Sigmoid colon (tissue), 7 donors: Measurements from ENCODE around the gene SNAP47. TPM values are rescaled to one million over a fixed set of nuclear protein-coding genes. Genes with fewer than 3 reads are reported as not detected.

Source experiments
- DNase-seq: peaks from one replicate; pipeline ENCODE4 v3.0.0-alpha.2; 2019
- H3K27ac ChIP-seq, 4 donors: fragments of 200-600 bp; sonication (generic); one replicate each; pipeline ENCODE4 v1.5.1; 2016 to 2019; ENCODE audit warnings: mild to moderate bottlenecking in 1 of 4
- H3K27me3 ChIP-seq, 3 donors: fragments of 200-600 bp; sonication (generic); one replicate each; pipeline ENCODE4 v1.5.1; 2019; ENCODE audit warnings: mild to moderate bottlenecking in 1 of 3
- H3K36me3 ChIP-seq, 4 donors: fragments of 200-600 bp; sonication (generic); one replicate each; pipeline ENCODE4 v1.5.1; 2016 to 2019
- H3K4me1 ChIP-seq, 4 donors: fragments of 200-600 bp; sonication (generic); one replicate each; pipeline ENCODE4 v1.5.1; 2017 to 2019
- H3K4me3 ChIP-seq, 4 donors: fragments of 200-600 bp; sonication (generic); one replicate each; pipeline ENCODE4 v1.5.1; 2017 to 2019; ENCODE audit warnings: mild to moderate bottlenecking in 2 of 4, moderate library complexity in 1 of 4
- H3K9me3 ChIP-seq, 4 donors: fragments of 200-600 bp in 3 of 4; sonication (generic) in 3 of 4; one replicate each; pipeline versions ENCODE4 v1.5.1 to v1.6.1; 2013 to 2019
- CTCF ChIP-seq, 4 experiments: fragments of 450-650 bp in 3 of 4; fragments of 200-600 bp in 1 of 4; IDR thresholded peaks; one replicate each; pipeline ENCODE4 v1.5.1; 2016 to 2019; ENCODE audit warnings: antibody characterized with exemption in 4 of 4, mild to moderate bottlenecking in 3 of 4, moderate library complexity in 2 of 4
- EP300 ChIP-seq, 4 donors: sonication (generic); formaldehyde crosslinking; IDR thresholded peaks; one replicate each; pipeline ENCODE4 v1.6.1; 2017; ENCODE audit warnings: antibody characterized with exemption in 4 of 4
- POLR2A ChIP-seq, 2 donors: fragments of 450-650 bp; IDR thresholded peaks; one replicate each; pipeline ENCODE4 v1.6.1; 2016; ENCODE audit warnings: antibody characterized with exemption in 2 of 2, mild to moderate bottlenecking in 2 of 2, moderate library complexity in 2 of 2
- POLR2AphosphoS5 ChIP-seq, 4 donors: sonication (generic); formaldehyde crosslinking; IDR thresholded peaks; one replicate each; pipeline ENCODE4 v1.6.1; 2017; ENCODE audit warnings: antibody characterized with exemption in 4 of 4
- WGBS, 2 donors: extraction: QIAGEN DNeasy Blood & Tissue Kit; methylation state at CpG; one replicate each; pipeline ENCODE4 v1.1.7; 2013; 5-methylcytosine and 5-hydroxymethylcytosine counted together
- intact Hi-C: fragments of 100-400 bp; cut with DNase I; formaldehyde crosslinking; loops from one replicate; pipeline ENCODE4 v1.15.1; 2023
- polyA plus RNA-seq, 3 donors: library from polyadenylated mRNA; stranded (reverse); fragments of 200-250 nt; gene quantifications; one replicate each; pipeline ENCODE4 v1.2.3, GENCODE V29; 2013
- total RNA-seq, 4 donors: library from RNA; depleted of rRNA; stranded (reverse); fragments of >200 nt; gene quantifications; one replicate each; pipeline ENCODE4 v1.1.0, GENCODE V29; 2016
- donor health status: healthy with polysubstance abuse.
- donor health status: Bipolar disorder and iron deficiency.
- donor health status: healthy.

Gene SNAP47
- total and polyA plus RNA-seq, 7 donors: 13.8 to 51.6 (median 33.9) TPM

GRCh38 chr1:227766653-227767277 is 31.5 kb downstream of the SNAP47 start:
- H3K27me3 ChIP-seq: no peaks in the 10 kb centered on the region
- 63 to 84% methylated on average over 19 of the region's 19 CpGs for WGBS, 2 donors
- TF ChIP-seq CTCF (IDR thresholded peaks at IDR 0.05) (no peak), POLR2A (IDR thresholded peaks at IDR 0.05) (no peak), EP300 (IDR thresholded peaks at IDR 0.05) (no peak), POLR2AphosphoS5 (IDR thresholded peaks at IDR 0.05) (no peak)
- no peak overlapping the region for H3K4me3 ChIP-seq
- H3K36me3 ChIP-seq: peaks cover 12 to 33% (median 14%) of the 10 kb centered on the region in 4 donors
- H3K27ac ChIP-seq: no peak overlapping the region
- no peaks in the 10 kb centered on the region for H3K9me3 ChIP-seq
- intact Hi-C loops: no loop called here
- no peak for DNase-seq
- H3K4me1 ChIP-seq: peaks cover 0 to 30% (median 25%) of the 10 kb centered on the region in 4 donors

GRCh38 chr1:227767401-227768124 is 32.3 kb downstream of the SNAP47 start:
- Histone ChIP-seq H3K4me3 (no peak overlapping the region), H3K36me3 (peaks cover 12 to 34% (median 14%) of the 10 kb centered on the region in 4 donors), H3K4me1 (peaks cover 0 to 22% (median 18%) of the 10 kb centered on the region in 4 donors), H3K27me3 (no peaks in the 10 kb centered on the region), H3K9me3 (no peaks in the 10 kb centered on the region), H3K27ac (no peak overlapping the region)
- no peak for DNase-seq
- WGBS, 2 donors: 84 to 91% methylated on average over 6 of the region's 6 CpGs
- intact Hi-C loops: no loop called here
- TF ChIP-seq POLR2AphosphoS5 (IDR thresholded peaks at IDR 0.05) (no peak), CTCF (IDR thresholded peaks at IDR 0.05) (no peak), POLR2A (IDR thresholded peaks at IDR 0.05) (no peak), EP300 (IDR thresholded peaks at IDR 0.05) (no peak)

- no peak for DNase-seq
- TF ChIP-seq CTCF (IDR thresholded peaks at IDR 0.05): no peak
- no peak for TF ChIP-seq POLR2AphosphoS5 (IDR thresholded peaks at IDR 0.05)
- no peak for TF ChIP-seq POLR2A (IDR thresholded peaks at IDR 0.05)
- TF ChIP-seq EP300 (IDR thresholded peaks at IDR 0.05): no peak
- H3K27me3 ChIP-seq: no peaks in the 10 kb centered on the region
- intact Hi-C loops: no loop called here
- peaks cover 0 to 17% (median 13%) of the 10 kb centered on the region in 4 donors for H3K4me1 ChIP-seq
- WGBS, 2 donors: 76 to 82% methylated on average over 7 of the region's 7 CpGs
- H3K36me3 ChIP-seq: peaks cover 12 to 34% (median 14%) of the 10 kb centered on the region in 4 donors
- no peaks in the 10 kb centered on the region for H3K9me3 ChIP-seq
- H3K27ac ChIP-seq: no peak overlapping the region
- no peak overlapping the region for H3K4me3 ChIP-seq
Observed at GRCh38 chr1:227768125-227768439, 32.8 kb downstream of the SNAP47 start.

GRCh38 chr1:227768640-227769039 is 33.4 kb downstream of the SNAP47 start:
- TF ChIP-seq CTCF (IDR thresholded peaks at IDR 0.05): no peak
- TF ChIP-seq EP300 (IDR thresholded peaks at IDR 0.05): no peak
- intact Hi-C loops: no loop called here
- H3K27ac ChIP-seq: no peak overlapping the region
- no peaks in the 10 kb centered on the region for H3K9me3 ChIP-seq
- no peak for DNase-seq
- no peak overlapping the region for H3K4me3 ChIP-seq
- H3K27me3 ChIP-seq: no peaks in the 10 kb centered on the region
- H3K36me3 ChIP-seq: peaks cover 12 to 34% (median 14%) of the 10 kb centered on the region in 4 donors
- 87 to 93% methylated on average over 6 of the region's 6 CpGs for WGBS, 2 donors
- peaks cover 0 to 12% (median 7%) of the 10 kb centered on the region in 4 donors for H3K4me1 ChIP-seq
